CD14-positive monocyte (primary cell): ENCODE results near the gene BLM. TPM values are rescaled to one million over a fixed set of nuclear protein-coding genes. Genes with fewer than 3 reads are reported as not detected.

Experiments
- DNase-seq, 3 donors: peaks; one replicate each; pipeline ENCODE4 v3.0.0-alpha.2; 2011 to 2022
- H2AFZ ChIP-seq: 2 replicates; pipeline ENCODE4 v1.6.0; 2012; ENCODE audit warnings: mild to moderate bottlenecking, low read depth, low read length, inconsistent platforms; ENCODE audit not compliant: insufficient read depth, poor library complexity, severe bottlenecking
- H3K27ac ChIP-seq, 2 donors: 1 replicate in 1 of 2; 2 replicates in 1 of 2; pipeline ENCODE4 v1.5.1; 2012 to 2013; ENCODE audit warnings: low read length in 2 of 2, control low read depth in 1 of 2, inconsistent platforms in 1 of 2, low read depth in 1 of 2, mild to moderate bottlenecking in 1 of 2
- H3K27me3 ChIP-seq, 2 donors: one replicate each; pipeline versions ENCODE4 v1.6.0 to v1.6.1; 2011 to 2013; ENCODE audit warnings: low read length in 2 of 2; ENCODE audit not compliant: control insufficient read depth in 2 of 2, insufficient read depth in 2 of 2
- H3K36me3 ChIP-seq, 2 donors: replicated peaks in 1 of 2; 1 replicate in 1 of 2; 2 replicates in 1 of 2; pipeline versions ENCODE4 v1.5.1 to v1.6.1; 2012 to 2013; ENCODE audit warnings: low read length in 2 of 2, control low read depth in 1 of 2, inconsistent platforms in 1 of 2, mild to moderate bottlenecking in 1 of 2; ENCODE audit not compliant: insufficient read depth in 2 of 2, control insufficient read depth in 1 of 2
- H3K4me1 ChIP-seq, 2 donors: 1 replicate in 1 of 2; 2 replicates in 1 of 2; pipeline versions ENCODE4 v1.5.1 to v1.6.1; 2012 to 2013; ENCODE audit warnings: low read length in 2 of 2, control low read depth in 1 of 2, inconsistent platforms in 1 of 2, mild to moderate bottlenecking in 1 of 2, moderate library complexity in 1 of 2; ENCODE audit not compliant: insufficient read depth in 2 of 2, control insufficient read depth in 1 of 2
- H3K4me2 ChIP-seq: replicated peaks from 2 replicates; pipeline ENCODE3; 2012; ENCODE audit warnings: low read length, moderate library complexity, mild to moderate bottlenecking; ENCODE audit not compliant: poor library complexity, severe bottlenecking; ENCODE audit errors: extremely low read depth
- H3K4me3 ChIP-seq, 3 experiments: fragments of 200-600 bp in 1 of 3; sonication (generic) in 1 of 3; replicated peaks in 1 of 3; 1 replicate in 2 of 3; 2 replicates in 1 of 3; pipeline ENCODE4 v1.5.1; 2011 to 2013; ENCODE audit warnings: low read length in 3 of 3, mild to moderate bottlenecking in 3 of 3, control low read depth in 2 of 3, low read depth in 2 of 3, inconsistent platforms in 1 of 3, moderate library complexity in 1 of 3
- H3K79me2 ChIP-seq: 2 replicates; pipeline ENCODE4 v1.6.0; 2012; ENCODE audit warnings: mild to moderate bottlenecking, control low read depth, inconsistent platforms, low read length, moderate library complexity; ENCODE audit not compliant: insufficient read depth
- H3K9ac ChIP-seq: 2 replicates; pipeline ENCODE4 v1.6.0; 2017; ENCODE audit warnings: low read length, mild to moderate bottlenecking; ENCODE audit not compliant: insufficient read depth, poor library complexity, severe bottlenecking
- H3K9me3 ChIP-seq, 2 donors: replicated peaks in 1 of 2; 1 replicate in 1 of 2; 2 replicates in 1 of 2; pipeline versions ENCODE4 v1.5.1 to v1.6.1; 2012 to 2013; ENCODE audit warnings: low read length in 2 of 2, control low read depth in 1 of 2; ENCODE audit not compliant: control insufficient read depth in 1 of 2, insufficient read depth in 1 of 2
- H4K20me1 ChIP-seq: 2 replicates; pipeline ENCODE4 v1.6.0; 2012; ENCODE audit warnings: mild to moderate bottlenecking, low read length, control low read depth, moderate library complexity; ENCODE audit not compliant: insufficient read depth
- H3K27ac Mint-ChIP-seq, 7 donors: one replicate each; pipeline ENCODE4 v1.8.0; 2020; ENCODE audit warnings: mild to moderate bottlenecking in 7 of 7, mixed read lengths in 7 of 7, moderate library complexity in 6 of 7, inconsistent platforms in 2 of 7
- H3K27me3 Mint-ChIP-seq, 3 donors: one replicate each; pipeline ENCODE4 v1.8.0; 2021 to 2022; ENCODE audit warnings: low read depth in 3 of 3, mild to moderate bottlenecking in 3 of 3, mixed read lengths in 3 of 3, moderate library complexity in 3 of 3, inconsistent platforms in 1 of 3
- H3K36me3 Mint-ChIP-seq, 2 donors: one replicate each; pipeline ENCODE4 v1.8.0; 2020; ENCODE audit warnings: mixed read lengths in 2 of 2, inconsistent platforms in 1 of 2, mild to moderate bottlenecking in 1 of 2
- H3K4me1 Mint-ChIP-seq: one replicate; pipeline ENCODE4 v1.8.0; 2020; ENCODE audit warnings: mild to moderate bottlenecking, mixed read lengths
- H3K4me3 Mint-ChIP-seq, 2 donors: one replicate each; pipeline ENCODE4 v1.8.0; 2020; ENCODE audit warnings: mild to moderate bottlenecking in 2 of 2, mixed read lengths in 2 of 2, moderate library complexity in 1 of 2
- H3K9me3 Mint-ChIP-seq, 7 donors: one replicate each; pipeline ENCODE4 v1.8.0; 2020 to 2022; ENCODE audit warnings: mixed read lengths in 7 of 7, mild to moderate bottlenecking in 6 of 7, moderate library complexity in 6 of 7, inconsistent platforms in 2 of 7
- WGBS: methylation state at CpG from one replicate; pipeline ENCODE4 v1.1.5; 2013; ENCODE audit warnings: missing lambda C conversion rate; ENCODE audit not compliant: insufficient coverage; 5-methylcytosine and 5-hydroxymethylcytosine counted together
- intact Hi-C, 2 donors: fragments of 100-400 bp; cut with micrococcal nuclease; formaldehyde crosslinking; loops; one replicate each; pipeline versions ENCODE4 v1.15.0 to v1.15.1; 2023
- polyA plus RNA-seq, 3 donors: library from polyadenylated mRNA; depleted of rRNA in 1 of 3; unstranded in 2 of 3; stranded (reverse) in 1 of 3; fragments of 300-500 nt in 2 of 3; fragments of >200 nt in 1 of 3; fragmentation: Illumina TruSeq in 2 of 3; gene quantifications; 1 replicate in 2 of 3; 2 replicates in 1 of 3; pipeline ENCODE4 v1.2.3, GENCODE V29; 2012 to 2021
- TF ChIP-seq, protein P1 (sequence below): fragments of 200-600 bp; IDR thresholded peaks from one replicate; pipeline ENCODE4 v1.8.0; 2022; ENCODE audit warnings: antibody characterized with exemption, mild to moderate bottlenecking

BLM gene
- polyA plus RNA-seq, 3 donors, result 0.69 to 2.3 (median 1.2) TPM

DNA sequence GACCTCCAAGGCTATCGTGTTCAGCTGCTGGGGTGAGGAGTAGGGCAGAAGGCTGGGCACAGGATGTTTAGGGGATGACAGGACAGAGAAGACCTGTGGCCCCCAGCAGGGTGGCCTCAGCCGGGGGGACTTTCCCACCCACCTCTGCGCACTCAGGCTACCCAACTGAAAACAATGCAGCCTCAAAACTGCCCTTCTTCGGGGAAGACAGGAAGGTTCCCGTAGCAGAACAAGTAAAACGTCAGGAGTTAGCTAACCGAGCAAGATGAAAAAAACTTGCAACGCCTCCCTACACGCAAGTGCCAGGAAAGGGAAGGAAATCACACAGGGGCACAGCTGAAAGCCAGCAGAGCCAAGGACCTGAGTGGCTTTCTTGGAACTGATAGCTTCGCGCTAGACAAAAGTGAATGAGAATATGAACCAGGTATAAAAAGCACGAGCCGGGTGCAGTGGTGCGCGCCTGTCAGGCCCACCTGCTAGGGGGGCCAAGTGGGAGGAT lies 112.8 kb downstream of the BLM start:
- intact Hi-C loops, result no loop called here
- peak overlapping the region; percentile 84 to 98 for H3K27ac ChIP-seq
- H3K4me3 ChIP-seq, result peak overlapping the region in 2 of 3 experiments; percentile 26 to 53

DNA sequence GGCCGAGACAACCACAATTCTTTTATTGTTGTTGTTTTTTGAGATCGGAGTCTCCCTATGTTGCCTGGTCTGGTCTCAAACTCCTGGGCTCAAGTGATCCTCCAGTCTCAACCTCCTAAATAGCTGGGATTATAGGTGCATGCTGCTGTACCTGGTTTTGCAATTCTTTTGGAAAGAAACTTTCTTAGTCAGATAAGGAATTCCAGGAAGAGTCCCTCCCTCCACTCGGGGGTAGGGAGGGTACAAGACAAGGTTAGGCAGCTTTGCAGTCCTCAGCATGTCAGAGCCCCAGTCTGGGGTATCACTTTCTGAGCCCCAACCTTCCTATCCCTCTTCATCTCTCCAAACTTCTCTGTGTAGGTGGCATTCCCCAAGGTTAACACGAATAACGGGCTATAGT lies 117.5 kb downstream of the BLM start:
- intact Hi-C loops, result loop anchor here (5.0 kb wide), 1 partner anchor 38 kb away; no protein-coding TSS in a partner anchor
- H3K9me3 ChIP-seq, result no peaks in the 10 kb centered on the region
- H3K4me3 ChIP-seq, result no peak overlapping the region
- no peak overlapping the region for H3K4me3 Mint-ChIP-seq
- H3K9me3 Mint-ChIP-seq, result no peaks in the 10 kb centered on the region
- peaks cover 78% of the 10 kb centered on the region for H3K4me1 Mint-ChIP-seq
- no peaks in the 10 kb centered on the region for H4K20me1 ChIP-seq
- no peaks in the 10 kb centered on the region for H3K79me2 ChIP-seq
- peaks cover 1 to 7% (median 3%) of the 10 kb centered on the region in 3 donors for H3K27me3 Mint-ChIP-seq
- H3K27ac ChIP-seq, result no peak overlapping the region
- TF ChIP-seq, protein P1, sequence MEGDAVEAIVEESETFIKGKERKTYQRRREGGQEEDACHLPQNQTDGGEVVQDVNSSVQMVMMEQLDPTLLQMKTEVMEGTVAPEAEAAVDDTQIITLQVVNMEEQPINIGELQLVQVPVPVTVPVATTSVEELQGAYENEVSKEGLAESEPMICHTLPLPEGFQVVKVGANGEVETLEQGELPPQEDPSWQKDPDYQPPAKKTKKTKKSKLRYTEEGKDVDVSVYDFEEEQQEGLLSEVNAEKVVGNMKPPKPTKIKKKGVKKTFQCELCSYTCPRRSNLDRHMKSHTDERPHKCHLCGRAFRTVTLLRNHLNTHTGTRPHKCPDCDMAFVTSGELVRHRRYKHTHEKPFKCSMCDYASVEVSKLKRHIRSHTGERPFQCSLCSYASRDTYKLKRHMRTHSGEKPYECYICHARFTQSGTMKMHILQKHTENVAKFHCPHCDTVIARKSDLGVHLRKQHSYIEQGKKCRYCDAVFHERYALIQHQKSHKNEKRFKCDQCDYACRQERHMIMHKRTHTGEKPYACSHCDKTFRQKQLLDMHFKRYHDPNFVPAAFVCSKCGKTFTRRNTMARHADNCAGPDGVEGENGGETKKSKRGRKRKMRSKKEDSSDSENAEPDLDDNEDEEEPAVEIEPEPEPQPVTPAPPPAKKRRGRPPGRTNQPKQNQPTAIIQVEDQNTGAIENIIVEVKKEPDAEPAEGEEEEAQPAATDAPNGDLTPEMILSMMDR, result no peak
- no peak for DNase-seq
- no peak overlapping the region for H3K4me2 ChIP-seq
- no peaks in the 10 kb centered on the region for H3K36me3 ChIP-seq
- peak overlapping the region in 1 of 7 donors; percentile 13 for H3K27ac Mint-ChIP-seq
- WGBS, result 90% methylated on average over 2 of the region's 5 CpGs
- no peaks in the 10 kb centered on the region for H3K27me3 ChIP-seq
- H2AFZ ChIP-seq, result no peak overlapping the region
- peaks cover 3 to 6% of the 10 kb centered on the region in 2 donors for H3K36me3 Mint-ChIP-seq
- no peak overlapping the region for H3K9ac ChIP-seq
- peaks cover 76 to 82% of the 10 kb centered on the region in 2 donors for H3K4me1 ChIP-seq

More for the DNA sequence above, 112.8 kb downstream of the BLM start:
- WGBS, result 0% methylated on average over 12 of the region's 15 CpGs
- Histone ChIP-seq H3K9ac (peak overlapping the region; percentile 67), H4K20me1 (no peaks in the 10 kb centered on the region), H3K36me3 (no peaks in the 10 kb centered on the region), H3K4me2 (peak overlapping the region; percentile 68), H3K9me3 (no peaks in the 10 kb centered on the region), H3K4me1 (peaks cover 50 to 51% of the 10 kb centered on the region in 2 donors), H2AFZ (peak overlapping the region; percentile 60), H3K27me3 (no peaks in the 10 kb centered on the region), H3K79me2 (no peaks in the 10 kb centered on the region)
- Mint-ChIP-seq H3K4me1 (peaks cover 45% of the 10 kb centered on the region), H3K27me3 (peaks cover 0 to 4% (median 0%) of the 10 kb centered on the region in 3 donors), H3K9me3 (peaks cover 0 to 5% (median 2%) of the 10 kb centered on the region in 7 donors), H3K27ac (peak overlapping the region; percentile 98 to 100 (median 99)), H3K4me3 (peak overlapping the region; percentile 76 to 92), H3K36me3 (no peaks in the 10 kb centered on the region)
- TF ChIP-seq, protein P1, result no peak
- DNase-seq, result peak; percentile 79 to 90 (median 86)
